Measurements from ENCODE around the gene CNTNAP5. TPM values are rescaled to one million over a fixed set of nuclear protein-coding genes. Genes with fewer than 3 reads are reported as not detected.

The CNTNAP5 gene
- total RNA-seq, 1 donor from 2014 or later: not detected

GRCh38 chr2:124325667-124326440, 300.8 kb downstream of the CNTNAP5 start:
- DNase-seq (ENCODE audit: low read depth): no peak
- no peak overlapping the region for H3K4me3 ChIP-seq (ENCODE audit: low read depth, low read length)
- TF ChIP-seq CTCF (conservative IDR thresholded peaks at IDR 0.05; ENCODE audit: low read depth, low read length): peak; percentile 47

GRCh38 chr2:124327303-124327702, 302.2 kb downstream of the CNTNAP5 start:
- no peak for TF ChIP-seq CTCF (conservative IDR thresholded peaks at IDR 0.05; ENCODE audit: low read depth, low read length)
- DNase-seq (ENCODE audit: low read depth): no peak
- no peak overlapping the region for H3K4me3 ChIP-seq (ENCODE audit: low read depth, low read length)

GRCh38 chr2:124328397-124328796, 303.3 kb downstream of the CNTNAP5 start:
- no peak overlapping the region for H3K4me3 ChIP-seq (ENCODE audit: low read depth, low read length)
- no peak for DNase-seq (ENCODE audit: low read depth)
- no peak for TF ChIP-seq CTCF (conservative IDR thresholded peaks at IDR 0.05; ENCODE audit: low read depth, low read length)

GRCh38 chr2:124333784-124334183, 308.7 kb downstream of the CNTNAP5 start:
- DNase-seq (ENCODE audit: low read depth): peak; percentile 15
- TF ChIP-seq CTCF (conservative IDR thresholded peaks at IDR 0.05; ENCODE audit: low read depth, low read length): no peak
- no peak overlapping the region for H3K4me3 ChIP-seq (ENCODE audit: low read depth, low read length)

GRCh38 chr2:124335058-124335457, 310.0 kb downstream of the CNTNAP5 start:
- no peak for TF ChIP-seq CTCF (conservative IDR thresholded peaks at IDR 0.05; ENCODE audit: low read depth, low read length)
- no peak overlapping the region for H3K4me3 ChIP-seq (ENCODE audit: low read depth, low read length)
- no peak for DNase-seq (ENCODE audit: low read depth)

- no peak overlapping the region for H3K4me3 ChIP-seq (ENCODE audit: low read depth, low read length)
- DNase-seq (ENCODE audit: low read depth): no peak
- no peak for TF ChIP-seq CTCF (conservative IDR thresholded peaks at IDR 0.05; ENCODE audit: low read depth, low read length)
Measured at GRCh38 chr2:124339709-124340108, 314.6 kb downstream of the CNTNAP5 start.

Measured in epithelial cell of proximal tubule (primary cell).